ENCODE data around the gene BICC1. TPM values are rescaled to one million over a fixed set of nuclear protein-coding genes. Genes with fewer than 3 reads are reported as not detected.

BICC1 gene
- total and polyA plus RNA-seq, 2 donors: 5.7 to 45.3 TPM

DNA sequence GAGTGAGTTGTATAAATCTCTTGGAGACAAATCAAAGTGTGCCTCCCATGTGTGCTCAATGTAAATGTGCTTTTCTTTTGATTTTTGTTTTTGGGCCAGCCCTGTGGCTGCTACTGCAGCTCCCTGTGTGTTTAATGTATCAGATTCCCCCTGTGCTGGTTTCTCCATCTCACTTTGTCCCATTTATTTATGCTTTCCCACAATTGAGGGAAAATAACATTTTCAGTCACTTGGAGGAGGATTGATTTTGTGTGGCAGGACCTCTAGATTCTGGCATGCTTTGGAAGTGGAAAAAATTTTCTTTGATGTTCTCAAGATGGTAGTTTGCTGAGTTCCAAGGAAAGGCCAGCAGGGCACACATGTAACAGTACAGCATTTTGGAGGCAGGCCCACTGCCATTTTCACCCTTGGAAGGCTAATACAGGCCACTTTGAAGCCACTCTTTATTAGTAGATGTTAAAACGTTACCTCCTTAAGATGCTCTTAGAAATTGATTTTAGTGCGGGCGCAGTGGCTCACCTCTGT, 323.6 kb downstream of the BICC1 start:
- 83% methylated on average over 3 of the region's 3 CpGs for WGBS

DNA sequence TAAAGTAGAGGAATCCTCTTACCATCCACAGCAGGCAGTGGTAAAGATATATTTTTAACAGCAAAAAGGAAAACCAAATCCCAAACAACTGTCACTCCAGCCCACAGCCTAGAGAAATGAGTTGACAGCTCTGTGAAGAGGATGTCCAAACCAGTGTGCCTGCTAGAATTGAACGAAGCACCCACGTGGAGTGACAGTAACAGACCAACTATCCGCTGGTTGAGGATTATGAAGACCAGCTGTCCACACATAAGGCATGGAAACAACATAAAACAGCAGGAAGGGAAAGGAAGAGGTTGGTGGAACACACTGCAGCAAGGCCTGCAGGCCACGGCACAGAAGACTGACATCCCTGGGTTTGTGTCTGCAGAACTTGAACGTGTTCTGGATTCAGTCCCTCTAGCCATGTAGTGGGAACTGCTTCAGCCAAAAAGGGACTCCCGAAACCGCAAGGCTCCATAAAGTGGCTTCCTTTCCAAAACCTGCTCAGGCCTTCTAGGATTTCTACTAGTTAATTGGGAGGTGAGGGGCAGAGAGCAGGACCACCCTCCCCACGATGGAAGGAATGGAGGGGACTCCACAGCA, 324.4 kb downstream of the BICC1 start:
- 74% methylated on average over 8 of the region's 8 CpGs for whole genome bisulfite sequencing
- no peak overlapping the region for H3K27ac ChIP-seq (ENCODE audit: low read depth)
- H3K36me3 ChIP-seq (ENCODE audit: insufficient read depth): no peaks in the 10 kb centered on the region
- no peak overlapping the region for H3K4me3 ChIP-seq (ENCODE audit: low read depth, low read length)
- DNase-seq (ENCODE audit: extremely low spot score): no peak
- no peaks in the 10 kb centered on the region for H3K4me1 ChIP-seq (ENCODE audit: insufficient read depth)

More for the DNA sequence above, 323.6 kb downstream of the BICC1 start:
- H3K36me3 ChIP-seq (ENCODE audit: insufficient read depth): no peaks in the 10 kb centered on the region
- H3K27ac ChIP-seq (ENCODE audit: low read depth): no peak overlapping the region
- no peak overlapping the region for H3K4me3 ChIP-seq (ENCODE audit: low read depth, low read length)
- no peak for DNase-seq (ENCODE audit: extremely low spot score)
- no peaks in the 10 kb centered on the region for H3K4me1 ChIP-seq (ENCODE audit: insufficient read depth)

DNA sequence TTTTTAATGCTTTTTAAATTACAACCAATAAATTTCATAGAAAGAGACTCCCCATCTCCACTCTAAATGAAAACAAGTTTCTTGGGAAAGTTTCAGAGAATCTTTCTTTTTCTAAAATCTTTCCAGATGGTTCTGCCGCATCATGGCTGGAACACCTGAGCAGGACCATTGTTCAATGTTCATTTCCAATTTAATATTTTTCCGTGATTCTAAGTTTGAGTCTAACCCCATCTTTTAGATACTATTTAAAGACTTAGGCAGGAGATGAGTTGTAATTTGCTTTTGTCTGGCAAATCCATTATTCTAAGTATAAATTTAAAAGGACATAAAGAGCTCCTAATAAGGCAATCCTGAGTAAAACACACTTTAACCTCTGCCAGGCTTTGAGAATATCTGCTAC, 325.2 kb downstream of the BICC1 start:
- Histone ChIP-seq H3K27ac (ENCODE audit: low read depth) (no peak overlapping the region), H3K4me3 (ENCODE audit: low read depth, low read length) (no peak overlapping the region), H3K36me3 (ENCODE audit: insufficient read depth) (no peaks in the 10 kb centered on the region), H3K4me1 (ENCODE audit: insufficient read depth) (no peaks in the 10 kb centered on the region)
- no peak for DNase-seq (ENCODE audit: extremely low spot score)
- 94% methylated on average over 2 of the region's 2 CpGs for WGBS

DNA sequence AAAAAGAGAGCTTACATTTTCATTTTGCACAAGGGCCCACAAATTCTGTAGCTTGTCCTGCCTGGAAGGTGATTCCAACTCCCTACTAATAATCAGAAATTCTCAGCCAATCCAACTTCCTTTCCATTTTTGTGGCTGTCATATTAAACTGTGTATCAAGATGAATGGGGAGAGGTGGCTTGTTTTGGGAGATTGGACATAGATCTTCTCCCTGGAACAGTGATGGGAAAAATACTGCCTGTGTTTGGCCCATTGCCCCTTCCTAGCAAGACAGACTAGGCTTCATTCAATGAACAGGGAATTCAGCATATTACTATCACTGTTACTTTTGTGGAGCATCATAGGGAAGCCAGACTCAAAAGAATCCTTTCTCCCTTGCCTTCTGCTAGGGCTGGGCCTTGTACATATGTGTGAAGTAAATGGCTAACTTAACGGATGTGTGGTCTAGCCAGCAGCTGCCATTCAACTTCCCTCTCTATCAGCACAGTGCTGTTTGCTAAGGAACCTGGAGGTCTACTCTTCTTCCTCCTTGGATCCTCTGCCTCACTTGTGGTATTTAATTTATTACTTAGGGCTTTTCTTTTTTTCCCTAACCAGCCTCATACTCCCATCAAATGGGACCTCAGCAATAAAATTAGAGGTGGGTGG, 326.0 kb downstream of the BICC1 start:
- no peak for DNase-seq (ENCODE audit: extremely low spot score)
- no peak overlapping the region for H3K27ac ChIP-seq (ENCODE audit: low read depth)
- WGBS: 68% methylated on average over 1 of the region's 1 CpG
- no peaks in the 10 kb centered on the region for H3K36me3 ChIP-seq (ENCODE audit: insufficient read depth)
- no peaks in the 10 kb centered on the region for H3K4me1 ChIP-seq (ENCODE audit: insufficient read depth)
- H3K4me3 ChIP-seq (ENCODE audit: low read depth, low read length): no peak overlapping the region

DNA sequence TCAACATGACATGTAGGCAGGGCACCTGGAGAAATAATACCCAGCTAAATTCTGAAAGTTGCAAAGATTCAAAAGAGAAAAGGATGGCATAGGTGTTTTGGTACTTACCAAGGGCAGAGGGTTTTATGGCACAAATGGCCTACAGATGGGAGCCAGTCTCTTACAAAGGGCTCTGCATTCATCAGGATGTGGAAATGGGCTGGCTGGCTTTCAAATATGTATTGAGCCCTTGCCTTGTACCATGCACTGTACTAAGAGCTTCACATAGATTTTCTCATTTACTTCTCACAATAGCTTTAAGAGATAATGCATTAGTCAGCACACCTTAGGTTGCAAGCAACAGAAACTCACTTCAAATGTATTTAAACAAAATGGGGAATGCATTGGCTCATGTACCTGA, 327.1 kb downstream of the BICC1 start:
- Histone ChIP-seq H3K4me1 (ENCODE audit: insufficient read depth) (no peaks in the 10 kb centered on the region), H3K27ac (ENCODE audit: low read depth) (no peak overlapping the region)

DNA sequence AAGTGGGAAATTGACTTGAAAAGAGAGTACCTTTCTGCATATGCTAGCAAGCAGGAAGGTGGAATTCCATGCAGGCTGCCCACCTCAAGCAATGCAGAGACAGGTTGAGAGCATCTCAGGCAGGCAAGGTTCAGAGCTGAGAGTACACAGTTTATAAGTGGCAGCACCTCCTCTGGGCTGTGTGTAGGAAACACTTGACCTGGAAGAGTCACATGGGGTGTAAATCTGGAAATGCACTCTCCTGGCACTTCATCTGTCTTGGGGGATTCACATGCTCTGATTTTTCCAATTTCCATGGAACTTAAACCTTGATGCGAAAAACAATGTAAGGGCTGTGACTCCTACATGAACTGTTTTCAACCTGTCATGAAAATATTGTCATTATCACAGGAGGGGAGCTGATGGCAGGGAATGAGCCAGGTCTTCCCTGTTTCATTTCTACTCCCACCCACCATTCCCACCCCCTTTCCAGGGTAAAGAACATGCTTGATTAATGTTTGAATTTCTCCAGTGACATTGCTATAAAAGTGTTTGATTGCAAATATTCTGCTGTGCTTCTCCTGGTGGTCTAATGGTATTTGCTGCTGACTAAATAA, 328.3 kb downstream of the BICC1 start:
- no peaks in the 10 kb centered on the region for H3K36me3 ChIP-seq (ENCODE audit: insufficient read depth)
- 94% methylated on average over 1 of the region's 1 CpG for WGBS
- H3K4me1 ChIP-seq (ENCODE audit: insufficient read depth): no peaks in the 10 kb centered on the region
- no peak overlapping the region for H3K27ac ChIP-seq (ENCODE audit: low read depth)
- H3K4me3 ChIP-seq (ENCODE audit: low read depth, low read length): no peak overlapping the region
- no peak for DNase-seq (ENCODE audit: extremely low spot score)

More for the DNA sequence above, 327.1 kb downstream of the BICC1 start:
- H3K4me3 ChIP-seq (ENCODE audit: low read depth, low read length): no peak overlapping the region
- H3K36me3 ChIP-seq (ENCODE audit: insufficient read depth): no peaks in the 10 kb centered on the region
- no peak for DNase-seq (ENCODE audit: extremely low spot score)

- H3K36me3 ChIP-seq (ENCODE audit: insufficient read depth): no peaks in the 10 kb centered on the region
- no peak overlapping the region for H3K27ac ChIP-seq (ENCODE audit: low read depth)
- 91% methylated on average over 4 of the region's 4 CpGs for WGBS
- H3K4me3 ChIP-seq (ENCODE audit: low read depth, low read length): no peak overlapping the region
- no peaks in the 10 kb centered on the region for H3K4me1 ChIP-seq (ENCODE audit: insufficient read depth)
- no peak for DNase-seq (ENCODE audit: extremely low spot score)
Observed at GRCh38 chr10:58842860-58843376, 330.2 kb downstream of the BICC1 start.

DNA sequence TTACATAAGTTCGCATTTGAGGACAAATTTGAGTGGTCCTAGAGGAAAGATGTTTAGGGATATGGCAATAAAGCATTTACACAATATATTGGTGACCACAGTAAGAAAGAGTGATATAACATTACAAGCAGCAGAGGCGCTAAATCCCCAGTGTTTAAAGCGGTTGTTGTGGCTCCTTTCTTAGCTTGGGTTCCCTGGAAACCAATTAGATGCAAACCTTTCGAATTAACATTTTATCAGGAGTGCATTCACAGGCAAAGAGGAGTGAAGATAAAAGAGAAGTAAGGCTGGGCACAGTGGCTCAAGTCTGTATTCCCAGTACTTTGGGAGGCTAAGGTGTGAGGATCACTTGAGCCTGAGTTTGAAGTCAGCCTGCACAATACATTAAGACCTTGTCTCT, 331.1 kb downstream of the BICC1 start:
- no peak for DNase-seq (ENCODE audit: extremely low spot score)
- H3K27ac ChIP-seq (ENCODE audit: low read depth): no peak overlapping the region
- no peak overlapping the region for H3K4me3 ChIP-seq (ENCODE audit: low read depth, low read length)
- no peaks in the 10 kb centered on the region for H3K4me1 ChIP-seq (ENCODE audit: insufficient read depth)
- H3K36me3 ChIP-seq (ENCODE audit: insufficient read depth): no peaks in the 10 kb centered on the region
- 86% methylated on average over 4 of the region's 4 CpGs for WGBS

DNA sequence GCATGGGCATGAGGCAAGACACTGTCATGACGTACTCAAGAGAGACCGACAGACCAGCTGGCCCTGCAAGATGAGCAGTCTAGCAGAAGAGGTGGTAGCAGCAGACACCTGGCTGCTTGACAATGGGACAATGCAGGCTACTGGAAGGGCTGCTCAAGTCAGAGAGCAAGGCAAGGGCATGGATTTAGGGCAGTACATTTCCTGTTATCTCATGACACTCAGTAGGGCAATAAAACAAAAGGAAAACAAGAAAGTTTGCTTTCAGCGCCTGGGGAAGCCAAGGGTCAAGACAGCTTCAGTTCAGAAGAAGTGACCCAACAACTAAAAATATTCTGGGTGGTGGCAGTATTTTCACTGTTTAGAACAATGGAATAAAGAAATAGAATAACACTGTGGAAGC, 332.0 kb downstream of the BICC1 start:
- 66% methylated on average over 3 of the region's 3 CpGs for WGBS
- no peak for DNase-seq (ENCODE audit: extremely low spot score)
- H3K4me1 ChIP-seq (ENCODE audit: insufficient read depth): no peaks in the 10 kb centered on the region
- H3K4me3 ChIP-seq (ENCODE audit: low read depth, low read length): no peak overlapping the region
- H3K36me3 ChIP-seq (ENCODE audit: insufficient read depth): no peaks in the 10 kb centered on the region
- no peak overlapping the region for H3K27ac ChIP-seq (ENCODE audit: low read depth)

DNA sequence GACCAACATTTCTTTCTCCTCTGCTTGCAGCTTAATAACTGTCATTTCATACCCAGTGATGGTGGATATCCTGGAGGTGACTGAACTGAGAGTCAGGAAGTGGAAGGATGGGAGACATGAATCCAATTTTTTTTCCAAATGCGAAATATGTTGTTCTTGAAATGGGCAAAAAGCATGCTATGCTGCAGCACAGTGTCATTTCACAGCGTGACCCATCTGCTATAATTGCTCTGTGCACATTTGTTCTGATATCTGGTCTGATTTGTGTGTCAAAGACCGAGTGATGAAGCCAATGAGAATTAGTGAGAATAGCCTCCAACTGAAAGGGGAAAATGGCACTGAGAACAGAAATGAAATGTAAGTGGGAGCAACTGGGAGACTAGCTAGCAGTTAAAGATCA, 334.2 kb downstream of the BICC1 start:
- H3K36me3 ChIP-seq (ENCODE audit: insufficient read depth): no peaks in the 10 kb centered on the region
- 88% methylated on average over 3 of the region's 3 CpGs for WGBS
- H3K4me3 ChIP-seq (ENCODE audit: low read depth, low read length): no peak overlapping the region
- no peak overlapping the region for H3K27ac ChIP-seq (ENCODE audit: low read depth)
- DNase-seq (ENCODE audit: extremely low spot score): no peak
- no peaks in the 10 kb centered on the region for H3K4me1 ChIP-seq (ENCODE audit: insufficient read depth)

DNA sequence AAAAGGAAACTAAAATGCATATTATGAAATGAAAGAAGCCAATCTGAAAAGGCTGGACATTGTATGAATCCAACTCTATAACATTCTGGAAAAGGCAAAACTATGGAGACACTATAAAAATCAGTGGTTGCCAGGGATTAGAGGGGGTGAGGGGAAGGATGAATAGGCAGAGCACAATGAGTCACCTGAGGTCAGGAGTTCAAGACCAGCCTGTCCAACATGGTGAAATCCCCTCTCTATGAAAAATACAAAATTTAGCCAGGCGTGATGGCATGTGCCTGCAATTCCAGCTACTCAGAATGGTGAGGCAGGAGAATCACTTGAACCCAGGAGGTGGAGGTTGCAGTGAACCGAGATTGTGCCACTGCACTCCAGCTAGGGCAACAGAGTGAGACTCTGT, 338.9 kb downstream of the BICC1 start:
- 90% methylated on average over 2 of the region's 2 CpGs for WGBS
- no peak overlapping the region for H3K27ac ChIP-seq (ENCODE audit: low read depth)
- DNase-seq (ENCODE audit: extremely low spot score): no peak
- H3K36me3 ChIP-seq (ENCODE audit: insufficient read depth): no peaks in the 10 kb centered on the region
- no peak overlapping the region for H3K4me3 ChIP-seq (ENCODE audit: low read depth, low read length)
- H3K4me1 ChIP-seq (ENCODE audit: insufficient read depth): no peaks in the 10 kb centered on the region

DNA sequence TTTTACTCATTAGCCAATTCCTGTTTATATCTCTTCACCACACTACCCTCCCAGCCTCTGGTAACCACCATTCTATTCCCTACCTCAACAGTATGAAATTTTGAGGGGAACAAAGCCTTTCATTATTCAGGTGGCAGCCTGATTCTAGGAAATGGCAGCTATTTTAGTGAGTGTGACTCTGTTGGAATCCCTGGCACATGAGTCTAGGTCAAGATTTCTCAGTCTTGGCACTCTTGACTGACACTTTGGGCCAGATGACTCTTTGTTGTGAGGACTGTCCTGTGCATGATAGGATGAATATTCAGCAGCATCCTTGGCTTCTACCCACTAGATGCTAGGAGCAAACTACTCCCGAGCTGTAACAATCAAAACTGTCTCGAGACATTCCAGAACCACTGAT, 341.0 kb downstream of the BICC1 start:
- Histone ChIP-seq H3K27ac (ENCODE audit: low read depth) (no peak overlapping the region), H3K36me3 (ENCODE audit: insufficient read depth) (no peaks in the 10 kb centered on the region), H3K4me3 (ENCODE audit: low read depth, low read length) (no peak overlapping the region), H3K4me1 (ENCODE audit: insufficient read depth) (no peaks in the 10 kb centered on the region)
- WGBS: 90% methylated on average over 2 of the region's 2 CpGs
- no peak for DNase-seq (ENCODE audit: extremely low spot score)

- Histone ChIP-seq H3K36me3 (ENCODE audit: insufficient read depth) (no peaks in the 10 kb centered on the region), H3K27ac (ENCODE audit: low read depth) (no peak overlapping the region), H3K4me1 (ENCODE audit: insufficient read depth) (no peaks in the 10 kb centered on the region), H3K4me3 (ENCODE audit: low read depth, low read length) (no peak overlapping the region)
- no peak for DNase-seq (ENCODE audit: extremely low spot score)
- WGBS: 60% methylated on average over 2 of the region's 2 CpGs
Observed at GRCh38 chr10:58854811-58855210, 342.1 kb downstream of the BICC1 start.

Measured in urinary bladder (tissue), 4 donors.